Lung (tissue), 12 donors: ENCODE results near the gene APRT. TPM values are rescaled to one million over a fixed set of nuclear protein-coding genes. Genes with fewer than 3 reads are reported as not detected.

Experiments
- ATAC-seq: fragments of 200-7000 bp; cut with Tn5 transposase; one replicate; pipeline ENCODE4 v1.9.1; 2020; ENCODE audit warnings: moderate number of reproducible peaks; ENCODE audit not compliant: insufficient read depth, low FRiP score
- DNase-seq, 3 donors: peaks; one replicate each; pipeline ENCODE4 v3.0.0-alpha.2; 2013 to 2017
- H3K27ac ChIP-seq, 2 donors: one replicate each; pipeline ENCODE4 v1.5.1; 2013; ENCODE audit warnings: mild to moderate bottlenecking in 2 of 2, moderate library complexity in 2 of 2, control low read depth in 1 of 2, inconsistent platforms in 1 of 2, low read depth in 1 of 2, low read length in 1 of 2
- H3K27me3 ChIP-seq, 3 donors: one replicate each; pipeline ENCODE4 v1.5.1; 2013; ENCODE audit warnings: low read length in 2 of 3; ENCODE audit not compliant: control insufficient read depth in 3 of 3, insufficient read depth in 3 of 3
- H3K36me3 ChIP-seq, 4 donors: one replicate each; pipeline ENCODE4 v1.5.1; 2013; ENCODE audit warnings: low read length in 4 of 4, mild to moderate bottlenecking in 1 of 4, moderate library complexity in 1 of 4; ENCODE audit not compliant: control insufficient read depth in 4 of 4, insufficient read depth in 4 of 4
- H3K4me1 ChIP-seq, 5 donors: one replicate each; pipeline ENCODE4 v1.5.1; 2013; ENCODE audit warnings: low read length in 5 of 5, mild to moderate bottlenecking in 2 of 5, moderate library complexity in 1 of 5; ENCODE audit not compliant: control insufficient read depth in 5 of 5, insufficient read depth in 5 of 5
- H3K4me3 ChIP-seq: one replicate; pipeline ENCODE4 v1.5.1; 2013; ENCODE audit warnings: mild to moderate bottlenecking, control low read depth, moderate library complexity
- H3K9ac ChIP-seq, 2 donors: one replicate each; pipeline ENCODE4 v1.5.1; 2013; ENCODE audit warnings: low read length in 2 of 2, control low read depth in 1 of 2; ENCODE audit not compliant: insufficient read depth in 1 of 2
- H3K9me3 ChIP-seq, 4 donors: one replicate each; pipeline ENCODE4 v1.5.1; 2013; ENCODE audit warnings: low read length in 3 of 4, mild to moderate bottlenecking in 1 of 4, moderate library complexity in 1 of 4; ENCODE audit not compliant: control insufficient read depth in 4 of 4, insufficient read depth in 3 of 4
- WGBS, 2 donors: extraction: QIAGEN DNeasy Blood & Tissue Kit; methylation state at CpG; one replicate each; pipeline ENCODE4 v1.1.7; 2013; 5-methylcytosine and 5-hydroxymethylcytosine counted together
- polyA plus RNA-seq, 2 donors: library from polyadenylated mRNA; stranded (reverse); fragments of 200-250 nt; gene quantifications; one replicate each; pipeline ENCODE4 v1.2.1, GENCODE V29; 2013
- total RNA-seq, 2 donors: library from RNA; depleted of rRNA in 1 of 2; stranded (reverse); fragments of >200 nt in 1 of 2; gene quantifications; one replicate each; pipeline ENCODE4 v1.2.1, GENCODE V29; 2014 to 2021
- TF ChIP-seq, protein P1 (sequence below): IDR thresholded peaks from 2 replicates; pipeline ENCODE4 v1.5.1; 2012; ENCODE audit warnings: mild to moderate bottlenecking; ENCODE audit errors: control extremely low read depth, extremely low read depth
- donor health status: control.
- donor health status: control.
- donor health status: Bipolar disorder and iron deficiency.
- donor health status: healthy.
- donor health status: DM: yes; HTN: yes; CAD: no.

Gene APRT
- total and polyA plus RNA-seq, 4 donors, result 44.2 to 260 (median 176) TPM

- ATAC-seq (no peak), DNase-seq (no peak)
- Histone ChIP-seq H3K27ac (no peak overlapping the region), H3K9ac (no peak overlapping the region), H3K4me3 (no peak overlapping the region), H3K36me3 (peaks cover 0 to 19% (median under 1%) of the 10 kb centered on the region in 4 donors), H3K4me1 (peaks cover 0 to 16% (median 7%) of the 10 kb centered on the region in 5 donors), H3K27me3 (no peaks in the 10 kb centered on the region), H3K9me3 (no peaks in the 10 kb centered on the region)
- TF ChIP-seq, protein P1, sequence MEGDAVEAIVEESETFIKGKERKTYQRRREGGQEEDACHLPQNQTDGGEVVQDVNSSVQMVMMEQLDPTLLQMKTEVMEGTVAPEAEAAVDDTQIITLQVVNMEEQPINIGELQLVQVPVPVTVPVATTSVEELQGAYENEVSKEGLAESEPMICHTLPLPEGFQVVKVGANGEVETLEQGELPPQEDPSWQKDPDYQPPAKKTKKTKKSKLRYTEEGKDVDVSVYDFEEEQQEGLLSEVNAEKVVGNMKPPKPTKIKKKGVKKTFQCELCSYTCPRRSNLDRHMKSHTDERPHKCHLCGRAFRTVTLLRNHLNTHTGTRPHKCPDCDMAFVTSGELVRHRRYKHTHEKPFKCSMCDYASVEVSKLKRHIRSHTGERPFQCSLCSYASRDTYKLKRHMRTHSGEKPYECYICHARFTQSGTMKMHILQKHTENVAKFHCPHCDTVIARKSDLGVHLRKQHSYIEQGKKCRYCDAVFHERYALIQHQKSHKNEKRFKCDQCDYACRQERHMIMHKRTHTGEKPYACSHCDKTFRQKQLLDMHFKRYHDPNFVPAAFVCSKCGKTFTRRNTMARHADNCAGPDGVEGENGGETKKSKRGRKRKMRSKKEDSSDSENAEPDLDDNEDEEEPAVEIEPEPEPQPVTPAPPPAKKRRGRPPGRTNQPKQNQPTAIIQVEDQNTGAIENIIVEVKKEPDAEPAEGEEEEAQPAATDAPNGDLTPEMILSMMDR, result no peak
- 68 to 77% methylated on average over 17 of the region's 17 CpGs for WGBS, 2 donors
These were observed 41.7 kb upstream of the APRT start for GRCh38 chr16:88853325-88853941.

- no peaks in the 10 kb centered on the region for H3K9me3 ChIP-seq
- H3K27ac ChIP-seq, result no peak overlapping the region
- TF ChIP-seq, protein P1, result no peak
- no peak overlapping the region for H3K9ac ChIP-seq
- peaks cover 0 to 11% (median 0%) of the 10 kb centered on the region in 5 donors for H3K4me1 ChIP-seq
- H3K4me3 ChIP-seq, result no peak overlapping the region
- ATAC-seq (no peak), DNase-seq (no peak)
- H3K27me3 ChIP-seq, result no peaks in the 10 kb centered on the region
- peaks cover 0 to 24% (median 0%) of the 10 kb centered on the region in 4 donors for H3K36me3 ChIP-seq
- WGBS, 2 donors, result 89 to 95% methylated on average over 19 of the region's 19 CpGs
These were observed 39.9 kb upstream of the APRT start for GRCh38 chr16:88851616-88852015.

GRCh38 chr16:88850531-88851199 is 38.9 kb upstream of the APRT start:
- peaks cover 0 to 24% (median 0%) of the 10 kb centered on the region in 4 donors for H3K36me3 ChIP-seq
- H3K9ac ChIP-seq, result no peak overlapping the region
- H3K9me3 ChIP-seq, result no peaks in the 10 kb centered on the region
- ATAC-seq, result no peak
- DNase-seq, result no peak
- H3K27ac ChIP-seq, result no peak overlapping the region
- TF ChIP-seq, protein P1, result no peak
- H3K27me3 ChIP-seq, result no peaks in the 10 kb centered on the region
- WGBS, 2 donors, result 94 to 96% methylated on average over 32 to 33 of the region's 33 CpGs
- H3K4me1 ChIP-seq, result peaks cover 0 to 4% (median 0%) of the 10 kb centered on the region in 5 donors
- H3K4me3 ChIP-seq, result no peak overlapping the region
